ENCODE results near the gene SLC28A2.
"Not testable (repeated sequence)": the region's sequence is repeated elsewhere in the genome, so short reads cannot be mapped to it uniquely, and the experiment has no call there.

SLC28A2 gene

DNA sequence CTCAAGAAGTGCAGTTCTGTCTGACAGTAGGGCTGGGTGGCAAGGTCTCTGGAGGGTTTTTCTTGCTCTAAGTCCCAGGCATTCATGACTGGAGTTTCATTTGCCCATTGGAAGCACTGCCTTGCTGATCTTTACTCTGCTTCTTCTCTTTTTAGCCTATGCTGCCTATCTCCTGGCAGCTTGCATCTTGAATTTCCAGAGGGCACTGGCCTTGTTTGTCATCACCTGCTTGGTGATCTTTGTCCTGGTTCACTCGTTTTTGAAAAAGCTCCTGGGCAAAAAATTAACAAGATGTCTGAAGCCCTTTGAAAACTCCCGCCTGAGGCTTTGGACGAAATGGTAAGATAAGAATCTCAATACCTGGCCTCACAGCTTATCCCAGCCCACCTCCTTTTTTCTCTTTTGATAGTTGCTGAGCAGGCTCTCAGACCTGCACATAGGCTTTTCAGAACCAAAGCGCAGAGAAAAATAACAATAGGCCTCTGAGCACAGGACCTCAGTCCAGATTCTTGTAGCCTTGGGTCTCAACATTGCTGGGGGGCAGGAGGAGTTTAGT lies 10.9 kb downstream of the SLC28A2 start:
- no peak for DNase-seq (ENCODE audit: low read depth in 2 of 2)

GRCh38 chr15:45263854-45264253 lies 11.8 kb downstream of the SLC28A2 start:
- no peak for DNase-seq (ENCODE audit: low read depth in 2 of 2)

- DNase-seq (ENCODE audit: low read depth in 2 of 2), result no peak
These were observed 13.5 kb downstream of the SLC28A2 start for GRCh38 chr15:45265506-45265905.

- no peak for DNase-seq (ENCODE audit: low read depth in 2 of 2)
These were observed 16.1 kb downstream of the SLC28A2 start for GRCh38 chr15:45268135-45268534.

GRCh38 chr15:45274636-45275380 lies 22.8 kb downstream of the SLC28A2 start:
- no peak for DNase-seq (ENCODE audit: low read depth in 2 of 2)

- DNase-seq (ENCODE audit: low read depth in 2 of 2), result no peak
These were observed 24.8 kb downstream of the SLC28A2 start for GRCh38 chr15:45276831-45277230.

- peak; percentile 96 to 99 for DNase-seq (ENCODE audit: low read depth in 2 of 2)
These were observed 27.1 kb downstream of the SLC28A2 start for GRCh38 chr15:45279024-45279698.

GRCh38 chr15:45285413-45285812 lies 33.4 kb downstream of the SLC28A2 start:
- no peak for DNase-seq (ENCODE audit: low read depth in 2 of 2)

DNA sequence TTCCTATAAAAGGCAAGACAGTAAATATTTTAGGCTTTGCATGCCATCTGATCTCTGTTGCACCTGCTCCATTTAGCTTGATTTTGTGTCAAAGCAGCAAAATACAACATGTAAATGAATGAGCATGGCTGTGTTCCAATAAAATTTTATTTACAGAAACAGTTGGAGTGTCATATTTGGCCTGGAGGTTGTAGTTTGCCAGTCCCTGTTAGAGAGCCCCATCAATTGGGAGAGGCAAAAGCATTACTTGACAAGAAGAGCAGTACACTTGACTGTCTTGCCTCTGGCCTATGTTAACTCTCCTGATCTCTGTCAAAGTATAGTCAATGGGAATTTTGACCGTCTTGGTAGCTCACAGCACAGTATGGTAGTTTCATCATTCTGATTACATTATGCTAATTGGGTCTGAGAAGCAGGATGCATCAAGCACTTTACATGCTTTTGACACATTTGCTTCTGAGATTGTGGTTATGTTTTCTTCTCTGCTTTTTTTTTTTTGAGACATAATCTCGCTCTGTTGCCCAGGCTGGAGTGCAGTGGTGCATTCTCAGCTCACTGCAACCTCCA lies 35.4 kb downstream of the SLC28A2 start:
- no peak for DNase-seq (ENCODE audit: low read depth in 2 of 2)

- DNase-seq (ENCODE audit: low read depth in 2 of 2), result no peak
These were observed 36.9 kb downstream of the SLC28A2 start for GRCh38 chr15:45288947-45289346.

- no peak for DNase-seq (ENCODE audit: low read depth in 2 of 2)
These were observed 40.0 kb downstream of the SLC28A2 start for GRCh38 chr15:45291822-45292582.

GRCh38 chr15:45293326-45293725 lies 41.3 kb downstream of the SLC28A2 start:
- not testable (repeated sequence) for DNase-seq (ENCODE audit: low read depth in 2 of 2)

DNA sequence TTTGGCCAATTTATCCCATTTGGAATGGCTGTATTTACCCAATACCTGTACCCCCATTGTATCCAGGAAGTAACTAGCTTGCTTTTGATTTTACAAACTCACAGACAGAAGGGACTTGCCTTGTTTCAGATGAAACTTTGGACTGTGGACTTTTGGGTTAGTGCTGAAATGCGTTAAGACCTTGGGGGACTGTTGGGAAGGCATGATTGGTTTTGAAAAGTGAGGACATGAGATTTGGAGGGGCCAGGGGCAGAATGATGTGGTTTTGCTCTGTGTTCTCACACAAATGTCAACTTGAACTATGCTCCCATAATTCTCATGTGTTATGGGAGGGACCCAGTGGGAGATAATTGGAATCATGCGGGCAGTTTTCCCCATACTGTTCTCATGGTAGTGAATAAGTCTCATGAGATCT lies 46.9 kb downstream of the SLC28A2 start:
- DNase-seq (ENCODE audit: low read depth in 2 of 2), result not testable (repeated sequence)

- no peak for DNase-seq (ENCODE audit: low read depth in 2 of 2)
These were observed 52.7 kb downstream of the SLC28A2 start for GRCh38 chr15:45304711-45305110.

- no peak for DNase-seq (ENCODE audit: low read depth in 2 of 2)
These were observed 54.1 kb downstream of the SLC28A2 start for GRCh38 chr15:45306105-45306504.

DNA sequence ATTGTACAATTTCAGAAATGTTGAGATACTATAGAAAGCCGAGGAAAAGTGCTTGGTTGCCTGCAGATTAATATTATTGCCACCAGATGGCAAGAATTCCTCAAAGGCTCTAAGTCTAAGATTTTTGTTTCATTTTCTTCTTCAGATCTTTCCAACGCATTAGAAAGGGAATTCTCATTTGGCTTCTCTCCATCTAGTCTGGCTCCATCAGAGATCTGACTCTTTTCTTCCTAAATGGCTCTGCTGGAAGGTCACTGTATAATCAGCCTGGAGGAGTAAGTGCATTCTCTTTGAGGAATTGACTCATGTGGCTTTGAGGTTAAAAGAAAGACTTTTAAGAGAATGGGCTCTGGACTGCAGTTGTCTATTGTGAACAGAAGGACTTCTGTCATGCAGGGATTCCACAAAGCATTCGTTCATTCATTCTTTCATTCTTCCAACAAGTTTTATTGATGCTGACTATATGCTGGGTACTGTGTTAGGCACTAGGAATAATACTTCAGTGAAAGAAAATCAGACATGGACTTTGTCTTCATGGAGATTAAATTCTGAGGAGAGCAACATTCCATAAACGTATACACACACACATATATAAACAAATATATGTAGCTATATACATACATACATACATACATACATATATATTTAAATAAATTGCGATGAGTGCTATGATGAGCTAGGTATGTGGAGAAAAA lies 55.3 kb downstream of the SLC28A2 start:
- DNase-seq (ENCODE audit: low read depth in 2 of 2), result no peak

GRCh38 chr15:45314117-45314516 lies 62.1 kb downstream of the SLC28A2 start:
- not testable (repeated sequence) for DNase-seq (ENCODE audit: low read depth in 2 of 2)

GRCh38 chr15:45314960-45315359 lies 62.9 kb downstream of the SLC28A2 start:
- no peak for DNase-seq (ENCODE audit: low read depth in 2 of 2)

GRCh38 chr15:45319472-45320214 lies 67.6 kb downstream of the SLC28A2 start:
- DNase-seq (ENCODE audit: low read depth in 2 of 2), result no peak

DNA sequence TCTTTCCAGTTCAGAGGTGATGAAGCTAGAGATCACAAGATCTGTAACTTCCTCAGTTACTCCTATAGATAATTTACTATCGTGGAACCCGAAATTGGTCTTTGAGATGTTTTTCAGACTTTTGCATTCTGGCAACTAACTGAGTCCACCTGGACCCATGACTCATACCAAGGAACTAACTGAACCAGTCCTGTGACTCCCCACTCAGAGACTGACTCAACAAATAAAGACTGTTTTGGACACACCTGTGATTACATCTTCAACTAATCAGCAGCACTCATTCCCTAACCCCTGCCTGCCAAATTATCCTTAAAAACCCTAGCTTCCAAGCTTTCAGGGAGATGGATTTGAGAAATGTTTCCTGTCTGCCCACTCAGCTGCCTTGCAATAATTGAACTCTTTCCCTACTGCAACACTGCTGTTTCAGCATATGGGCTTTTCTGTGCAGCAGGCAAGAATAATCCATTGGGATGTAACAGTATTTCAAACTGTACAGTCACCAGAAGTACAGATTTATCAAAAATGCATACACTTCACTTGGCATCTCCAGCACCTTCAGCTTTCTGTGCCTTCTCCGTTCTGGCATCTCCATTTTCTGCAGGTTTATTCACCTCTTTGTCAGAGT lies 68.7 kb downstream of the SLC28A2 start:
- DNase-seq (ENCODE audit: low read depth in 2 of 2), result no peak

Measured in stimulated activated CD8-positive, alpha-beta memory T cell treated with anti-CD3 and anti-CD28 coated beads, Interleukin-7, amount 100 ng/mL, for 1 hour (primary cell).